IPS-NIHi7 (cell line): ENCODE data around the gene APOL4.
"Not testable (repeated sequence)": the region's sequence is repeated elsewhere in the genome, so short reads cannot be mapped to it uniquely, and the experiment has no call there.

ENCODE experiments used
- DNase-seq: peaks from one replicate; pipeline ENCODE4 v3.0.0; 2012; ENCODE audit warnings: mixed read lengths; ENCODE audit errors: extremely low spot score

APOL4 gene

DNA sequence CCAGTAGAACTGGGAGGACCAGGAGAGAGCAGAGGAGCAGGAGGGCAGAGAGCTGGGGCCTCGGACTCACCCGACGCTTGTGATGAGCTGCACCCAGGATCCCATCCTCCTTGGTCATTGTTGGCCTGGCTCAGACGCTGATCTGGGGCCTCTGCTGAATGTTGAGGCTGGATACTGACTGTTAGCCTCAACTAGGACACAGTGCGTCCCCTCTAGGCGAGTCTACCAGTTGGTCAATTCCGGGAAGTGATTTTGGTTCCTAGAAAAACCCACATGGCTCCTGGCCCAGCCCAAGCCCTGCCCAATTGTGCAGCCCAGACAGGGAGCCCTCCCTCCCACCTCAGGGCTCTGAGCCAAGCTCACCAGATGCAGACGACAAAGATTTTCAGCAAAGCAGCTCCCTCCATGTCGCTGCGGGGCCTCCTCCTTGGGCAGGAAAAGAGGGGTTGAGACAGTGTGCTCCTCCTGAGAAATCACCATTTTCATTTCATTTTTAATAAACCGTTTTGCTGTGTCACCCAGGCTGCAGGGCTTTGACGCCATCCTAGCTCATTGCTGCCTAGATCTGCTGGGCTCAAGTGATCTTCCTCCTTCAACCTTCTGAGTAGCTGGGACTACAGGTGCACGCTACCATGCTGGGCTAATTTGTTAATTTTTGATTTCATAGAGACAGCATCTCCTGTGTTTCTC, at the start of gene APOL4:
Gene APOL4 (minus strand): TSS at position 180 of the 690 bp plus-strand sequence. CDS start 75 bp downstream, at position 105.
- no peak for DNase-seq

DNA sequence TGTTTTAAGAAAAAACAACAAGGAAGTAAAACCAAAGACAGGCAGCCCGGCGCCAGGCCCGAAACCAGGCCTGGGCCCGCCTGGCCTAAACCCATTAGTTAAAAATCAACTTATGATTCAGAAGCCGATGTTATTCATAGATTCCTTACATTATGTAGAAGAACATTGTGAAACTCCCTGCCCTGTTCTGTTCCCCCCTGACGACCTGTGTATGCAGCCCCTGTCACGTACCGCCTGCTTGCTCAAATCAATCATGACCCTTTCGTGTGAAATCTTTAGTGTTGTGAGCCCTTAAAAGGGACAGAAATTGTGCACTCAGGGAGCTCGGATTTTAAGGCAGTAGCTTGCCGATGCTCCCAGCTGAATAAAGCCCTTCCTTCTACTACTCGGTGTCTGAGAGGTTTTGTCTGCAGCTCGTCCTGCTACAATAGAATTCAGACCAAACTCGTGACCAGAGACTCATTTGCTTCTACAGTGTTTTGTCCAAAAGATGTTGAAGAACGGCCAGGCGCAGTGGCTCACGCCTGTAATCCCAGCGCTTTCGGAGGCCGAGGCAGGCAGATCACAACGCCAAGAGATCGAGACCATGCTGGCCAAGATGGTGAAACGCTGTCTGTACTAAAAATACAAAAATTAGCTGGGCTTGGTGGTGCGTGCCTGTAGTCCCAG, 48.8 kb upstream of the APOL4 start:
- DNase-seq: not testable (repeated sequence)

GRCh38 chr22:36249160-36249559, 47.6 kb upstream of the APOL4 start:
- no peak for DNase-seq

DNA sequence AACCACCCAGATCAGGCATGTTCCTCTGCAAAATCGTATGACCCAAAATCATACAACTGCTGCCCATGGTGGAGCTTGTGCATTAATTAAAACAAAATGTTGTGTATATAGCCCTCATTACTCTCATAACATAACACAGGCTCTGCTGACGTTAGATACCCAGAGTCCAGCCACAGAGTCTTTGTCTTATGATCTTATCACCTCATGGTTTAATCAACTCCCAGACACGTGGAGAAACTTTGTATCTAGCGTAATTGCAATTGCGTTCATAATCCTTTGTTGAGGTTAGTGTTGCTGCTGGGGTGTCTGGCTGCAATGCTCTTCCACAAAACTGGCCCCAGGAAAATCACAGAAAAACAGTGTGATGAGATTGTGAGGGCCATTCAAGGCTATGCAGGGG, 46.3 kb upstream of the APOL4 start:
- DNase-seq: no peak

- no peak for DNase-seq
Observed at GRCh38 chr22:36246718-36247117, 45.1 kb upstream of the APOL4 start.

GRCh38 chr22:36245805-36246356, 44.3 kb upstream of the APOL4 start:
- DNase-seq: no peak

GRCh38 chr22:36244522-36245391, 43.1 kb upstream of the APOL4 start:
- DNase-seq: no peak

DNA sequence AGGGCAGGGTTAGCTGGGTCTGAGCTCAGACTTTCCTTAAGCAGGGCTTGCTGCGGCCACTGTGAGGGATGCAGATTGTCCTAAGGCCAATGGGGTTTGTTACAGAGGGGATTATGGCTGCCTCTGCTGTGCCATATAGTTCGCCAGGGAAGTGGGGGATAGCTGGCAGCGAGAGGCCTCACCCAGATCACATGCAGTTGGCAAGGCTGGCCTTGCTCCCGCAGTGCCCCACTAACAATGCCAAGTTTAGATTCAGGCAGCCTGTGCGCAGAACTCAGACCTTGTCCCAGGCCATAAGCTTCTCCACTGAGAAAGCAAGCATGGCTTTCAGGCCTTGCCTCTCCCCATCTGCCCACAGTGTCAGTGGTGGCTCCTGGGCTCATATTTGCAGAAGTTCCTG, 42.4 kb upstream of the APOL4 start:
- no peak for DNase-seq

- peak; percentile 95 for DNase-seq
Observed at GRCh38 chr22:36239401-36240171, 38.0 kb upstream of the APOL4 start, which contains the start of gene APOL2. APOL2 (minus strand) TSS chr22:36239527; CDS start chr22:36233162, 6,365 bp downstream.

- no peak for DNase-seq
Observed at GRCh38 chr22:36239150-36239400, 37.5 kb upstream of the APOL4 start.

GRCh38 chr22:36238373-36239149, 37.0 kb upstream of the APOL4 start:
- DNase-seq: no peak

DNA sequence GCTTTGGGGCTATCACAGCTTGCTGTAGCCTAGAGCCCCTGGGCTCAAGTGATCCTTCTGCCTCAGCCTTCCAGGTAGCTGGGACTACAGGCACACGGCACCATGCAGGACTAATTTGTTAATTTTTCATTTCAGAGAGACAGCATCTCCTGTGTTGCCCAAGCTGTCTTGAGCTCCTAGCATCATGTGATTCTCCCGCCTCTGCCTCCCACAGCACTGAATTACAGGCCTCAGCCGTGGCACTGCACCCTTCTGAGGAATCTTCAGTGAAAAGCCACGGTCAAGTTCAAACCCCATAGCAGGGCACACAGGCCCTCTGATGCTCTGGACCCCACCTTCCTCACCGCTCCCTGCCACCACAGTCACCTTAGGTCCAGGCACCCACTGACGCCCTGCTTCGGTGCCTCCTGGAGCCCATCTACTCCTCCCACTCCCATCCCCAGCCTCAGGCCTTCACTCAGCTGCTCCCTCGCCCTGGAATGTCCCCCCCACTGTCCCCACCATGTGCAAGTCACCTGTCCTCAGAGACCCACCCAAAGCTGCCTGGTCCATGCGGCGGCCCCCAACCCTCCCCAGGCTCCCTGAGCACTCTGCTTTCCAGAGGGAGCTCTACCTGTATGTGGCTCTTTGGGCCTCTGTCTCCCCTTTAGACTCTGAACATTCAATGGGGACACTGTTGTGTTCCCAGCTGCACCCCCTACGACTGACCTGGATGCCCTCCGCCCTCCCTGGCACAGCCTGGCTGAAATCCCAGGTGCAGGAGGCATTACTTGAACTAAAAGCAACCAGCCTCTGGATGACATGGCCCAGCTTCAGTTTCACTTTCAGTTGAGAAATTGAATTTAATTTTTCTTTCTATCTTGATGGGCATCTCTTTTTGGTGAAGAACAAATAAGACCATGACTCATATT, 36.1 kb upstream of the APOL4 start:
- no peak for DNase-seq

GRCh38 chr22:36236388-36237319, 35.0 kb upstream of the APOL4 start:
- DNase-seq: no peak

DNA sequence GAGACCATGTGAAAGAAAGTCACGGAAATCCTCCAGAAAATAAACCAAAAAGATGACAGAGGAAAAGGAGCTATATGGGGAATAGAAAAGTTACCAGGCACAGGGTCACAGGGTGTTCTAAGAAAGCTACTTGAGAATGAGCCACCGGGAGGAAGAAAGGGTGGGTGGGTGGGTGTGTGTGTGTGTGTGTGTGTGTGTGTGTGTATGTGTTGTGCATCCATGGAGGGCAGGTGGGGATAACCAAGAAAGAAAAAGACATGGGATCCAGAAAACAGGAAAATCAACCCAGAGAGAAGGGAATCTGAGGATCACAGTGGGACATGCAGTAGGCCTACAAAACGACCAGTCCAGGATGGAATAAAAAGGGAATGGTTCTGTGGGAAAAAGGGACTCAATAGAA, 34.0 kb upstream of the APOL4 start:
- DNase-seq: no peak

DNA sequence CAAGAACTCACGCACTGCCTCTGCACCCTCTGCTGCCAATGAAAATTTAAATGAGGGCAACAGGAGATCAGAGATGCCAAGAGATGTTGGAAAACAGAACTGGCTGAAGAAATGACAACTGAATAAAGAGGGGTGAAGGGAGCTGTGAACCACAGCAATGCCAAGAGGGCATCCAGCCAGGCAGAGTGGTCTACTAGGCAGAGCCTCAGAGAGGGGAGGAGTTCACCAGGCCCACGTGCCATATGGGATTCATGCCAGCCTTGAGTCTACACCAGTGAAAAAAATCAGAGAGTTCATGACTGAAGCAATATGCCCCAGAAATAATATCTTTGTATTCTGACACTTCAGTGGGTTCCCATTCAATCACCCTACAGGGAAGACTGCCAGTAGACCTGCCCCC, 33.3 kb upstream of the APOL4 start:
- DNase-seq: no peak

DNA sequence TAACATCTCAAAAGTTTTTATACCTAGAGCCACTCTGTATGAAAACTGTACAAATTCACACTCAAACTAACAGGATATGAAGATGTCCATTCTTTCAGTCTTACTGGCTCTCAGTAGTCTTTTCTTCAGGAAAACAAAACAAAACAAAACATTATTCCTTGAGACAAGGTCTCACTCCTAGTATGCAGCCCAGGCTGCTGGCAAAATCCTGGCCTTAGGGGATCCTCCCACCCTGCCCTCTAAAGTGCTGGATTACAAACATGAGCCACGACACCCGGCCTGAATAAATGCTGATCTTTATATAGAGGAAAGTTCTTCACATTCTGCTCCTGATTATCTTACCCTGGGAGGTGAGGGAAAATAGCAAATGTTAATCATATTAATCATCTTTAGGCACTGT, 32.6 kb upstream of the APOL4 start:
- no peak for DNase-seq

GRCh38 chr22:36233796-36234195, 32.2 kb upstream of the APOL4 start:
- no peak for DNase-seq

- DNase-seq: no peak
Observed at GRCh38 chr22:36232715-36233401, 31.2 kb upstream of the APOL4 start.
